MCF 10A (cell line): Measurements from ENCODE around the gene SYT13. TPM values are rescaled to one million over a fixed set of nuclear protein-coding genes. Genes with fewer than 3 reads are reported as not detected.
"Not testable (repeated sequence)": the region's sequence is repeated elsewhere in the genome, so short reads cannot be mapped to it uniquely, and the experiment has no call there.

Experiments used
- BruUV-seq: library from RNA; stranded (reverse); fragments of 400-500 nt; replicated peaks from 2 replicates; lab custom pipeline; 2021; lab: Mats Ljungman, UMichigan
- CTCF ChIA-PET: fragments of 300-600 bp; sonication (Branson Sonifier 250); formaldehyde crosslinking; extraction: SDS; loops from one replicate; lab custom pipeline; 2021; ENCODE audit warnings: antibody characterized with exemption, inconsistent platforms; lab: Yijun Ruan, JAX
- POLR2A ChIA-PET: fragments of 300-600, 350-650 bp; sonication (Branson Sonifier 250); formaldehyde crosslinking; extraction: SDS; loops from one replicate; lab custom pipeline; 2020; ENCODE audit warnings: antibody characterized with exemption, inconsistent platforms; lab: Yijun Ruan, JAX
- DNase-seq: peaks from one replicate; pipeline ENCODE4 v3.0.0-alpha.2; 2018; ENCODE audit not compliant: unreplicated experiment
- H3K27ac Mint-ChIP-seq: one replicate; pipeline ENCODE4 v1.8.0; 2022; ENCODE audit warnings: mild to moderate bottlenecking, low read depth, mixed read lengths; ENCODE audit not compliant: unreplicated experiment
- H3K27me3 Mint-ChIP-seq: one replicate; pipeline ENCODE4 v1.8.0; 2022; ENCODE audit warnings: mixed read lengths; ENCODE audit not compliant: insufficient read depth, unreplicated experiment
- H3K36me3 Mint-ChIP-seq: one replicate; pipeline ENCODE4 v1.8.0; 2022; ENCODE audit warnings: mild to moderate bottlenecking, moderate library complexity, mixed read lengths; ENCODE audit not compliant: insufficient read depth, unreplicated experiment
- H3K4me1 Mint-ChIP-seq: one replicate; pipeline ENCODE4 v1.8.0; 2022; ENCODE audit warnings: mixed read lengths; ENCODE audit not compliant: insufficient read depth, unreplicated experiment
- H3K4me3 Mint-ChIP-seq: one replicate; pipeline ENCODE4 v1.8.0; 2022; ENCODE audit warnings: mild to moderate bottlenecking, moderate library complexity, mixed read lengths; ENCODE audit not compliant: unreplicated experiment
- H3K9me3 Mint-ChIP-seq: one replicate; pipeline ENCODE4 v1.8.0; 2022; ENCODE audit warnings: mixed read lengths; ENCODE audit not compliant: unreplicated experiment
- intact Hi-C: fragments of 100-400 bp; cut with micrococcal nuclease; formaldehyde crosslinking; loops from 2 replicates; pipeline ENCODE4 v1.14.1; 2022
- total RNA-seq: library from RNA; stranded (reverse); gene quantifications from 2 replicates; pipeline ENCODE4 v1.2.3, GENCODE V29; 2022
- TF ChIP-seq, protein P1 (sequence below): fragments of 200-600 bp; IDR thresholded peaks from one replicate; pipeline ENCODE4 v1.8.0; 2022; ENCODE audit warnings: antibody characterized with exemption, mild to moderate bottlenecking; ENCODE audit not compliant: unreplicated experiment

Gene SYT13
- total RNA-seq, 1 experiment from 2014 or later: not detected

DNA sequence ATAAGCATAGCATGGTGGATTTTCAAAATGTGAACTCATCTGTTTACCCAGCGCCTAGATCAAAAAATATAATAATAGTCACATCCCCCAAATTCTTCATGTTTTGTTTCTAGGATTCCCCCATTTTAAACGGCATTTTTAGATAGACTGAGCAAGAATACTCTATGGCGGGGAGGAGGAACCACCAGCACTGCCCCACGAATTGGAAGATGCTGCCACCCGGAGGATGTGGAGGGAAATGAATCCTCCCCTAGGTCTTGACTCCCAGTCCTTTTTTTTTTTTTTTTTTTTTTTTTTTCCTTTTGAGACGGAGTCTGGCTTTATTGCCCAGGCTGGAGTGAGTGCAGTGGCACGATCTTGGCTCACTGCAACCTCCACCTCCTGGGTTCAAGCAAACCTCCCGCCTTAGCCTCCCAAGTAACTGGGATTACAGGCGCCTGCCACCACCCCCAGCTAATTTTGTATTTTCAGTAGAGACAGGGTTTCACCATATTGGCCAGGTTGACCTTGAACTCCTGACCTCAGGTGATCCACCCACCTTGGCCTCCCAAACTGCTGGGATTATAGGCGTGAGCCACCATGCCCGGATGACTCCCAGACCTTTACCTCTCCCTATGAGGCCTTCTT lies 7.5 kb upstream of the SYT13 start:
- intact Hi-C loops: loop anchor here (1.0 to 5.0 kb wide), 4 partner anchors 39 to 356 kb away; no protein-coding TSS in a partner anchor
- not testable (repeated sequence) for H3K36me3 Mint-ChIP-seq, BruUV-seq, H3K27ac Mint-ChIP-seq, H3K4me1 Mint-ChIP-seq, H3K4me3 Mint-ChIP-seq, H3K9me3 Mint-ChIP-seq
- ChIA-PET CTCF (interaction anchor here (0.6 to 2.6 kb wide), 9 partner anchors 13 to 357 kb away, joined by 3 to 17 read pairs (median 4); no protein-coding TSS in a partner anchor), POLR2A (interaction anchor here (1.4 kb wide), 1 partner anchor 183 kb away, joined by 4 read pairs; no protein-coding TSS in a partner anchor)
- peaks cover 21% of the 10 kb centered on the region for H3K27me3 Mint-ChIP-seq
- peak; percentile 87 for DNase-seq
- TF ChIP-seq, protein P1, sequence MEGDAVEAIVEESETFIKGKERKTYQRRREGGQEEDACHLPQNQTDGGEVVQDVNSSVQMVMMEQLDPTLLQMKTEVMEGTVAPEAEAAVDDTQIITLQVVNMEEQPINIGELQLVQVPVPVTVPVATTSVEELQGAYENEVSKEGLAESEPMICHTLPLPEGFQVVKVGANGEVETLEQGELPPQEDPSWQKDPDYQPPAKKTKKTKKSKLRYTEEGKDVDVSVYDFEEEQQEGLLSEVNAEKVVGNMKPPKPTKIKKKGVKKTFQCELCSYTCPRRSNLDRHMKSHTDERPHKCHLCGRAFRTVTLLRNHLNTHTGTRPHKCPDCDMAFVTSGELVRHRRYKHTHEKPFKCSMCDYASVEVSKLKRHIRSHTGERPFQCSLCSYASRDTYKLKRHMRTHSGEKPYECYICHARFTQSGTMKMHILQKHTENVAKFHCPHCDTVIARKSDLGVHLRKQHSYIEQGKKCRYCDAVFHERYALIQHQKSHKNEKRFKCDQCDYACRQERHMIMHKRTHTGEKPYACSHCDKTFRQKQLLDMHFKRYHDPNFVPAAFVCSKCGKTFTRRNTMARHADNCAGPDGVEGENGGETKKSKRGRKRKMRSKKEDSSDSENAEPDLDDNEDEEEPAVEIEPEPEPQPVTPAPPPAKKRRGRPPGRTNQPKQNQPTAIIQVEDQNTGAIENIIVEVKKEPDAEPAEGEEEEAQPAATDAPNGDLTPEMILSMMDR: peak; percentile 57

DNA sequence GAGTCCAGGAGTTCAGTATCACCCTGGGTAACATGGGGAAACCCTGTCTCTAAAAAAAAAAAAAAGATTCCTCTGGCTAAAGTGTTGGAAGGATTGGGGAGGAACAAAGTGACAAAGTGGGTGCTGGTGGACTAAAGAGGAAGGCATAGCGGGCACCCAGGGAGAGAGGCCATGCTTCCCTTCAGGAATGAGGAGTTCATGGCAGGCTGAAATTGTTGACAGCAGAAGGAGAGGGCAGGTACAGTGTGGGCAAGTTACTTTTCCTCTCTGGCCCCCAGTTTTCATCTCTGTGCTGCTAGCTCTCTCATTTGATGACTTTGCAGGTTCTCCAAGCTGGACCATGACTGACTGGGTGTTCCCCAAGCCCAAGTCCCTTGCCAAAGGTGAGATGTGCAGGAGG lies 4.4 kb upstream of the SYT13 start:
- Mint-ChIP-seq H3K9me3 (no peaks in the 10 kb centered on the region), H3K27me3 (peaks cover 26% of the 10 kb centered on the region), H3K27ac (no peak overlapping the region), H3K4me1 (peaks cover 6% of the 10 kb centered on the region), H3K36me3 (no peaks in the 10 kb centered on the region), H3K4me3 (no peak overlapping the region)
- TF ChIP-seq, protein P1: no peak
- CTCF ChIA-PET: interaction anchor here (0.7 to 4.3 kb wide), 3 partner anchors 11 to 180 kb away, joined by 3 to 56 read pairs (median 4); no protein-coding TSS in a partner anchor
- no TSS peak for BruUV-seq
- intact Hi-C loops: loop anchor here (5.0 kb wide), 1 partner anchor 353 kb away; no protein-coding TSS in a partner anchor
- POLR2A ChIA-PET: interaction anchor here (1.1 kb wide), 1 partner anchor 186 kb away, joined by 3 read pairs; no protein-coding TSS in a partner anchor
- no peak for DNase-seq

DNA sequence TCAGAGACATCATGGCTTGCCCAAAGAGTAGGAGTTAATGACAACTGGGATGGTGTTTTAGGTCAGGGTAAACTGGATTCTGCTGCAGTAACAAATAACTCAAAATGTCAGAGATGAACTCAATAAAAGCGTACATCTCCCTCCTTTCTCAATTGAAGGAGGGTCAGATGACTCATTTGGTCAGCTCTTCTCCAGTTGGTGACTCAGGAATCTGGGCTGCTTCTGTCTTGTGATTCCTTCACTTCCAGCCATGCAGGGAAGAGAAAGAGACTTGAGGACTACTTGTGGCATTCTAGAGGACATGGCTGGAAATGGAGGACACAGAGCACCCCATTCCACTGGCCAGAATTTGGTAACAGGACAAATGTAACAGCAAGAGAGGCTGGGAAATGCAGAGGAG lies 3.2 kb upstream of the SYT13 start:
- CTCF ChIA-PET: interaction anchor here (0.6 to 4.3 kb wide), 6 partner anchors 10 to 764 kb away, joined by 3 to 56 read pairs (median 5); no protein-coding TSS in a partner anchor
- H3K27me3 Mint-ChIP-seq: peaks cover 38% of the 10 kb centered on the region
- DNase-seq: peak; percentile 63
- BruUV-seq: no TSS peak
- intact Hi-C loops: no loop called here
- H3K4me1 Mint-ChIP-seq: peaks cover 6% of the 10 kb centered on the region
- no peak overlapping the region for H3K27ac Mint-ChIP-seq
- TF ChIP-seq, protein P1: no peak
- no peaks in the 10 kb centered on the region for H3K36me3 Mint-ChIP-seq
- no peak overlapping the region for H3K4me3 Mint-ChIP-seq
- POLR2A ChIA-PET: interaction anchor here (0.8 kb wide), 1 partner anchor 175 kb away, joined by 5 read pairs; no protein-coding TSS in a partner anchor
- H3K9me3 Mint-ChIP-seq: no peaks in the 10 kb centered on the region

DNA sequence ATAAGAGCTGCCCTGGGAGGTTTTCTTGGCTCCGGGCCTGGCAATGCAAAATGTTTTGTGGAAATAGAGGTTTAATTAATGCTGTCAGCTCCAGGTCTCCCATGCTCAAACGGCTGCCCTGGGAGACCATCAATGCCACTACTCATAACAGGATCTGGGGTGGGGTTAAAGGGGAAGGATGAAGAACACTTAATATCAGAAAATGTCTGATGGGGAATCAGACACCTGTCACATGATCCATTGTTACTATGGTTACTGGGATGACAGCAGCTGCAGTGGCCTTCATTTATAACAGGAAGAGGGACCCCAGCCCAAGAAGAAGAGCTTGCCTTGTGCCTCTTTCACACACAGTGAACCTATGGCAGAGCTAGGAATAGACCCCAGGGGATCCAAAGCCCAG lies 2.2 kb upstream of the SYT13 start:
- Mint-ChIP-seq H3K27me3 (peaks cover 49% of the 10 kb centered on the region), H3K4me3 (no peak overlapping the region), H3K4me1 (peaks cover 6% of the 10 kb centered on the region), H3K9me3 (no peaks in the 10 kb centered on the region), H3K36me3 (no peaks in the 10 kb centered on the region), H3K27ac (no peak overlapping the region)
- TF ChIP-seq, protein P1: no peak
- ChIA-PET POLR2A (interaction anchor here (0.5 to 0.7 kb wide), 2 partner anchors 13 to 176 kb away, joined by 3 read pairs; no protein-coding TSS in a partner anchor), CTCF (interaction anchor here (0.5 to 3.6 kb wide), 12 partner anchors 11 to 483 kb away, joined by 3 to 23 read pairs (median 3); no protein-coding TSS in a partner anchor)
- no TSS peak for BruUV-seq
- DNase-seq: no peak
- intact Hi-C loops: no loop called here
